ENCODE results near the gene CEP76.
A peak's percentile ranks its signal among the peaks of the same experiment; 100 is the strongest.

Gene CEP76

GRCh38 chr18:12711446-12711845, 8.9 kb upstream of the CEP76 start:
- no peak overlapping the region for H3K27ac ChIP-seq
- DNase-seq (ENCODE audit: low read depth, low spot score) = no peak

DNA sequence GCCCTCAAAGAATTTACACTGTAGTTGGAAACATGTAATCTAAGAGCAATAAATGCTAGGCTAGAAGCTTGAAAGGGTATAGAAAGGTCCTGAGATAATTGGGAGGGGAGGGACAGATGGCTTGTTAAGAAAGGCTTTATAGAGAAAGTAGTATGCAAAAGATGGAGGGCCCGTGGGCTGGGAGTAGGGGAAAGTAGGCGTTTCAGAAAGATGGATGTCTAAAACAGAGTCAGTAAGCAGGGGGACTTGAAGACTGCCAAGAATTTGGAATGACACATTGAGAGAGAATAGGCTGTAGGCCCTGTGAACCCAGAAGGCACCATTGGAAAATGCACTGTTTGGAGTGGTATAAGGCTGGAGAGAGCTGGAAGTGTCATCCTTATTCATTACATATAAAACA, 1.1 kb upstream of the CEP76 start:
- peak overlapping the region; percentile 82 for H3K27ac ChIP-seq
- DNase-seq (ENCODE audit: low read depth, low spot score) = no peak

- DNase-seq (ENCODE audit: low read depth, low spot score) = no peak
- H3K27ac ChIP-seq = peak overlapping the region; percentile 82
Measured at GRCh38 chr18:12703096-12703567, 609 bp upstream of the CEP76 start.

- DNase-seq (ENCODE audit: low read depth, low spot score) = no peak
- peak overlapping the region; percentile 82 for H3K27ac ChIP-seq
Measured at GRCh38 chr18:12701161-12701560, 1.4 kb downstream of the CEP76 start.

GRCh38 chr18:12699747-12700146, 2.8 kb downstream of the CEP76 start:
- no peak for DNase-seq (ENCODE audit: low read depth, low spot score)
- peak overlapping the region; percentile 42 for H3K27ac ChIP-seq

DNA sequence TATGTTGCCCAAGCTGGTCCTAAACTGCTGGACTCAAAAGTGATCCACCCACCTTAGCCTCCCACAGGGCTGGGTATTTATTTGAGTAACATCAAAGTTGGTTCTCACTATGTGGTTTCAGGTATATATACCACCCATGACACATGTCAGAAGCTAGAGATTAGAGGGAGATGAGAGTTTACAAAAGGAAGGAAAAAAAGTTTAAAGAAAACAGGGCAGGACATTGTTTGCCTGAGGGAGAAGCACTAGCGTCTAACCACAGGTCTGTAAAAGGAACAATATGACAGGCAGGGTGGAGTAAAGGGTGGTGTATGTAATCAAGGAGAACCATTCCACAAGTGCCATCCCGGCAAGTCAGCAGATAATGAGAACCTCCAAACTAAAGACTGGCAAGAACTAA, 8.5 kb downstream of the CEP76 start:
- H3K27ac ChIP-seq = peak overlapping the region; percentile 61
- peak; percentile 41 for DNase-seq (ENCODE audit: low read depth, low spot score)

GRCh38 chr18:12692206-12692605, 10.3 kb downstream of the CEP76 start:
- no peak overlapping the region for H3K27ac ChIP-seq
- no peak for DNase-seq (ENCODE audit: low read depth, low spot score)

- no peak overlapping the region for H3K27ac ChIP-seq
- DNase-seq (ENCODE audit: low read depth, low spot score) = no peak
Measured at GRCh38 chr18:12689256-12689850, 13.2 kb downstream of the CEP76 start.

DNA sequence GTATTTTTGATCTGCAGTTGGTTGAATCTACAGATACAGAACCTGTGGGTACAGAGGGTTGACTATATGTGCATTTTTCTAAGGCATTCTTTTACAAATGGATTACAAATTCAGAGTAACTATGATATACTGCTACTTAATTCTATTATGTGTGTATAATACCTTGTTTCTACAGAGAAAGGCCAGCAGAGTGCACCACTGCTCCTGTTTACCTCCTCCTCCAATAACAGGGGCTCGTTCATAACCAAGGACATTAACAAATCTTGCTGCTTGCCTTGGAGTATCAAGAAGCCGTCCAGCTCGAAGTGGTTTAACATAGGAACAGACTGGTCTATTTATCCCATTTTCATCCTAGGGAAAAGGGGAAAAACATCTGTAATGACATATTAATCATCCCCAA, 16.4 kb downstream of the CEP76 start:
- H3K27ac ChIP-seq = no peak overlapping the region
- no peak for DNase-seq (ENCODE audit: low read depth, low spot score)

- H3K27ac ChIP-seq = no peak overlapping the region
- DNase-seq (ENCODE audit: low read depth, low spot score) = no peak
Measured at GRCh38 chr18:12679183-12679786, 23.2 kb downstream of the CEP76 start.

DNA sequence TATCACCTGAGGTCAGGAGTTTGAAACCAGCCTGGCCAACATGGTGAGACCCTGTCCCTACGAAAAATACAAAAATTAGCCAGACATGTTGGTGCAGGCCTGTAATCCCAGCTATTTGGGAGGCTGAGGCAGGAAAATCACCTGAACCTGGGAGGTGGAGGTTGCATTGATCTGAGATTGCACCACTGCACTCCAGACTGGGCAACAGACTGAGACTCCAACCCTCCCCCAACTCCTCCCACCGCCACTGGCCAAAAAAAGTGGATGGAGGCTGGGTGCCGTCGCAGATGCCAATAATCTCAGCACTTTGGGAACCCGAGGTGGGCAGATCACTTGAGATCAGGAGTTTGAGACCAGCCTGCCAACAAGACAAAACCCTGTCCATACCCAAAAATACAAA, 34.5 kb downstream of the CEP76 start:
- H3K27ac ChIP-seq = no peak overlapping the region
- DNase-seq (ENCODE audit: low read depth, low spot score) = no peak

DNA sequence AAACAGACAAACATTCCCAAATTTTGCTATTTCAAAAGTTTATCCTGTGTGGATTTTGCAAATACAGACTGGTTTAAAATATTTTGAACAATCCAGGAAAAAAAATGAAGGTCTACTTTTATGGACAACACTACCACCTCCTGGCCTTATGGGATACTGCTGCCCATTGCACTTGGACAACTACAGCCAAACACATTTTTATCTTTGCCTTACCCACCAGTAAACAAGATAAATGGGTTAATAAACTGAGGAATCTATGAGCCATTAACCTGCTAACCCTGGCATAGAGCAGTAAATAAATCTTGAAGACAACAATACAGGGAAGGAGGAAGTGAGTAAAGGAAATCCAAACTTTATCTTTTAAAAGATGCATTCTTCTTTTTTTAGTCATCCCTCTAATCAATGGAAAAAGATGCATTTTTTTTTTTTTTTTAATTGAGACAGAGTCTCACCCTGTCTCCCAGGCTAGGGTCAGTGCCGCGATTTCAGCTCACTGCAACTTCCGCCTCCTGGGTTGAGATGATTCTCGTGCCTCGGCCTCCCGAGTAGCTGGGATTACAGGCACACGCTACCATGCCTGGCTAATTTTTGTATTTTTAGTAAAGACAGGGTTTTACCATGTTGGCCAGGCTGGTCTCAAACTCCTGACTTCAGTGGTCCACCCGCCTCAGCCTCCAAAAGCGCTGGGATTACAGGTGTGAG, 42.5 kb downstream of the CEP76 start:
- DNase-seq (ENCODE audit: low read depth, low spot score) = no peak
- H3K27ac ChIP-seq = no peak overlapping the region

DNA sequence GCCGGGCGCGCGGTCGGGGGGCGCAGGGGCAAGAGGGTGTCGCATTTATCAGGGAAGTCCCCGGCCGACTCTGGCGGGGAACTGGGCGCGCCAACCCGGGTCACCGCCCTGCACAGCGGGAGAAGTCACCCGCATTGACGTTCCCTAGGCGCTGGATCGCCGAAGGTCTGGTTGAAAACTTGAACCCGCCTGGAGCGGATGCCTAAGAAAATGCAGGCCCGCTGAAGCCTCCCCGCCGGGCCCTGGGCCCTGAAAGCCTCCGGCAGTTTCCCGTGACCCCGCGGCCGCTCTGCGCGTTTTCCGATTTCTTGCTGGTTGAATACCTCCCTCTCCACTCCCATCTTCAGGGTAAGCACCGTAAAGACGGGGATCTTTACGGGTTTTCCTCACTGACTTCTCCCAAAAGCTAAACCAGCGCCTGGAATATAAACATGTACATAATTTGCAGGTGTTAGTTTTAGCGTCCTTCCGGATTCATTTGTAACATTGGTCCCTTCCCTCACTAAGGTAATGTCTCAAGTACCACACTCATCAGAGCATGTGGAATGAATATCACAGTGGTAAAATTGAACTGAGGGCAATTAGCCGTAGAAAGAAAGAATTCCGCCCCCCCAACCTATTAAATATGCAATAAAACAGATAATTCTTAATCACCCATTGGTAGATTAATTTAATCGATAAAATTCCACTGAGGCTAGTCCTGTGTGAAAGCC, 43.9 kb downstream of the CEP76 start:
- no peak for DNase-seq (ENCODE audit: low read depth, low spot score)
- peak overlapping the region; percentile 83 for H3K27ac ChIP-seq

GRCh38 chr18:12657684-12658425, 44.7 kb downstream of the CEP76 start, which contains the start of gene SPIRE1:
SPIRE1 (minus strand) TSS chr18:12658107; CDS start chr18:12657866, 241 bp downstream.
- H3K27ac ChIP-seq = peak within 1 kb of the TSS; percentile 83
- no peak for DNase-seq (ENCODE audit: low read depth, low spot score)

- DNase-seq (ENCODE audit: low read depth, low spot score) = no peak
- H3K27ac ChIP-seq = peak overlapping the region; percentile 83
Measured at GRCh38 chr18:12656938-12657683, 45.4 kb downstream of the CEP76 start.

- no peak for DNase-seq (ENCODE audit: low read depth, low spot score)
- peak overlapping the region; percentile 83 for H3K27ac ChIP-seq
Measured at GRCh38 chr18:12656605-12656937, 46.0 kb downstream of the CEP76 start.

DNA sequence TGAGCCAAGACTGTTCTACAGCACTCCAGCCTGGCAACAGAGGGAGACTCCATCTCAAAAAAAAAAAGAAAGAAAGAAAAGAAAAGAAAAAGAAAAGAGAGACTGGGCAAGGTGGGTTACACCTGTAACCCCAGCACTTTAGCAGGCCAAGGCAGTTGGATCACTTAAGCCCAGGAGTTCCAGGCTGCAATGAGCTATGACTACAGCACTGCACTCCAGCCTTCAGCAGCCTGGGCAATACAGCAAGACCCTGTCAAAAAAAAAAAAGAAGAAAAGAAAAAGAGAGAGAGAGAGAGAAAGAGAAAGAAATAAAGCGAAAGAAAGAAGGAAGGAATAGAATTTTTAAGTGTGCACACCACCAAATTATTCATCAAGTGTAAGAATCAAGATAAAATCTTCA, 47.6 kb downstream of the CEP76 start:
- no peak overlapping the region for H3K27ac ChIP-seq
- no peak for DNase-seq (ENCODE audit: low read depth, low spot score)

DNA sequence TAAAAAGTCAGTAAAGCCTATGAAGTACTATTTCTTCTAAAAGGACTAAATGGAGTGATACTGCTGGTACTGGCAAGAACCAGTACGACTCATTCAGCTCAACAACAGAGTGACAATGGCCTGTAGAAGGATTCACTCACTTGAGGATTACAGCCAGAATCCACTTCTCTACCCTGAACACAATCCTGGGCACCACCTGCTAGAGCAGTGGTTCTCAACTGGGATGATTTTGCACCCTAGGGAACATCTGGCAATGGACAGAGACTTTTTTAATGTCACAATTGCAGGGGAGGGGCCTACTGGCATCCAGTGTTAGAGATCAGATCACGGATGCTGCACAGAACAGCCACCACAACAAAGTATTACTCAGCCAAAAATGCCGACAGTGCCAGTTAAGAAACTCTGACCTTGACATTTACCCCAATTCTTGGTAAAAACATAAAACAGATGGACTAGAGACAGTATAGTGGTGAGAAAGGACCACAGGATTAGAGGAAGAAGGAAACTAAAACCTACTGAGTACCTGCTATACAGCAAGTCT, 49.6 kb downstream of the CEP76 start:
- no peak for DNase-seq (ENCODE audit: low read depth, low spot score)
- H3K27ac ChIP-seq = no peak overlapping the region

DNA sequence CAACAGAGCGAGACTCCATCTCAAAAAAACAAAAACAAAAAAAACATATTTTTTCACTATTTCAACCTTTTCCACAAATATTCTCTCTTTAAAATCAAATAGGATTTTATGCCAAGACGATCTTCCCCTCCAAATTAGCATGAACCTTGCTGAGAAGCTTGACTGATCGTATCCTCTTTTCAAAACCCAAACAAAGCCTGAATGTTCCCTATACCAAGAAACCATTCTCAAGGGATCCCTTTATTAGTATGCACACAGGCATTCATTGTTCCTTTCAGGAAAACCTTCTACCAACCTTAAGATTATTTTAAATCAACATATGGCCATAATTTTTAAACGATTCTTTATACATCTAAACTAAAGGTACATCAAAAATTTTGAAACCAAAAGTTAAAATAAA, 50.9 kb downstream of the CEP76 start:
- DNase-seq (ENCODE audit: low read depth, low spot score) = no peak
- H3K27ac ChIP-seq = no peak overlapping the region

Measured in epithelial cell of prostate (primary cell).